Right cardiac atrium (tissue), 5 donors: ENCODE data around the gene APOO. TPM values are rescaled to one million over a fixed set of nuclear protein-coding genes. Genes with fewer than 3 reads are reported as not detected.

Experiments
- ATAC-seq, 2 donors: fragments of 200-7000 bp; cut with Tn5 transposase; one replicate each; pipeline versions ENCODE4 v1.8.0 to v1.9.1; 2020; ENCODE audit warnings: moderate library complexity in 2 of 2, mild to moderate bottlenecking in 1 of 2
- DNase-seq, 3 donors: peaks; one replicate each; pipeline ENCODE4 v3.0.0-alpha.2; 2020
- H3K27ac ChIP-seq: one replicate; pipeline ENCODE4 v1.5.1; 2013; ENCODE audit warnings: mild to moderate bottlenecking, low read length, control low read depth, moderate library complexity
- H3K27me3 ChIP-seq: one replicate; pipeline ENCODE4 v1.6.1; 2013; ENCODE audit not compliant: control insufficient read depth, insufficient read depth
- H3K4me1 ChIP-seq: one replicate; pipeline ENCODE4 v1.6.1; 2013; ENCODE audit warnings: low read length; ENCODE audit not compliant: control insufficient read depth, insufficient read depth
- H3K4me3 ChIP-seq: one replicate; pipeline ENCODE4 v1.5.1; 2013; ENCODE audit warnings: low read length, control low read depth
- H3K9me3 ChIP-seq: one replicate; pipeline ENCODE4 v1.6.1; 2013; ENCODE audit warnings: low read length; ENCODE audit not compliant: control insufficient read depth
- WGBS: extraction: QIAGEN DNeasy Blood & Tissue Kit; methylation state at CpG from one replicate; pipeline ENCODE4 v1.1.7; 2013; 5-methylcytosine and 5-hydroxymethylcytosine counted together
- intact Hi-C, 4 donors: fragments of 100-400 bp; cut with DNase I; formaldehyde crosslinking; loops; one replicate each; pipeline versions ENCODE4 v1.11.0 to v1.14.0; 2022 to 2023
- polyA plus RNA-seq: library from polyadenylated mRNA; stranded (reverse); fragments of 200-250 nt; gene quantifications from one replicate; pipeline ENCODE4 v1.2.3, GENCODE V29; 2013
- total RNA-seq, 4 donors: library from RNA; stranded (reverse); fragmentation: NEBNext Ultra II Directional; extraction: Animal tissue kit (Norgen Biotek cat#: 25700); gene quantifications; one replicate each; pipeline ENCODE4 v1.2.1, GENCODE V29; 2021
- donor health status: healthy with polysubstance abuse.
- donor health status: DM: no; HTN: yes; CAD: no.
- donor health status: DM: no; HTN: no; CAD: no.
- donor health status: DM: no; HTN: yes; CAD: no; lungs with severe emphysema.
- donor health status: DM: yes; HTN: yes; CAD: no.

APOO gene
- total and polyA plus RNA-seq, 5 donors, result 65.7 to 105 (median 85.3) TPM

- Histone ChIP-seq H3K27ac (no peak overlapping the region), H3K4me1 (no peaks in the 10 kb centered on the region), H3K4me3 (no peak overlapping the region), H3K27me3 (no peaks in the 10 kb centered on the region), H3K9me3 (no peaks in the 10 kb centered on the region)
- ATAC-seq (no peak), DNase-seq (no peak)
- intact Hi-C loops, result no loop called here
- WGBS, result 96% methylated on average over 4 of the region's 4 CpGs
Observed at GRCh38 chrX:23841847-23842522, 65.8 kb downstream of the APOO start.

- no peak for DNase-seq
- no peak overlapping the region for H3K27ac ChIP-seq
- no peaks in the 10 kb centered on the region for H3K27me3 ChIP-seq
- H3K4me1 ChIP-seq, result no peaks in the 10 kb centered on the region
- intact Hi-C loops, result no loop called here
- ATAC-seq, result no peak
- no peaks in the 10 kb centered on the region for H3K9me3 ChIP-seq
- H3K4me3 ChIP-seq, result no peak overlapping the region
- 81% methylated on average over 3 of the region's 3 CpGs for WGBS
Observed at GRCh38 chrX:23840674-23841073, 67.1 kb downstream of the APOO start.

- no peak for ATAC-seq
- no peak for DNase-seq
- intact Hi-C loops, result no loop called here
- Histone ChIP-seq H3K27ac (no peak overlapping the region), H3K4me3 (no peak overlapping the region), H3K9me3 (no peaks in the 10 kb centered on the region), H3K4me1 (no peaks in the 10 kb centered on the region), H3K27me3 (no peaks in the 10 kb centered on the region)
- WGBS, result 68% methylated on average over 1 of the region's 1 CpG
Observed at GRCh38 chrX:23838953-23839352, 68.8 kb downstream of the APOO start.

- intact Hi-C loops, result no loop called here
- ATAC-seq (no peak), DNase-seq (no peak)
- no peak overlapping the region for H3K27ac ChIP-seq
- H3K27me3 ChIP-seq, result no peaks in the 10 kb centered on the region
- H3K4me1 ChIP-seq, result no peaks in the 10 kb centered on the region
- no peaks in the 10 kb centered on the region for H3K9me3 ChIP-seq
- 63% methylated on average over 1 of the region's 1 CpG for WGBS
- H3K4me3 ChIP-seq, result no peak overlapping the region
Observed at GRCh38 chrX:23832721-23833120, 75.0 kb downstream of the APOO start.

- Histone ChIP-seq H3K27me3 (no peaks in the 10 kb centered on the region), H3K27ac (no peak overlapping the region), H3K4me1 (no peaks in the 10 kb centered on the region), H3K4me3 (no peak overlapping the region), H3K9me3 (no peaks in the 10 kb centered on the region)
- DNase-seq (no peak), ATAC-seq (no peak)
- intact Hi-C loops, result no loop called here
- 92% methylated on average over 5 of the region's 5 CpGs for WGBS
Observed at GRCh38 chrX:23828881-23829280, 78.9 kb downstream of the APOO start.

GRCh38 chrX:23826653-23827052 lies 81.1 kb downstream of the APOO start:
- ATAC-seq (no peak), DNase-seq (no peak)
- intact Hi-C loops, result no loop called here
- Histone ChIP-seq H3K9me3 (no peaks in the 10 kb centered on the region), H3K27me3 (no peaks in the 10 kb centered on the region), H3K4me1 (no peaks in the 10 kb centered on the region), H3K27ac (no peak overlapping the region), H3K4me3 (no peak overlapping the region)

GRCh38 chrX:23826216-23826615 lies 81.5 kb downstream of the APOO start:
- WGBS, result 79% methylated on average over 3 of the region's 3 CpGs
- DNase-seq, result no peak
- Histone ChIP-seq H3K27ac (no peak overlapping the region), H3K4me3 (no peak overlapping the region), H3K27me3 (no peaks in the 10 kb centered on the region), H3K4me1 (no peaks in the 10 kb centered on the region), H3K9me3 (no peaks in the 10 kb centered on the region)
- ATAC-seq, result no peak
- intact Hi-C loops, result no loop called here

- Histone ChIP-seq H3K27ac (no peak overlapping the region), H3K27me3 (no peaks in the 10 kb centered on the region), H3K9me3 (no peaks in the 10 kb centered on the region), H3K4me3 (no peak overlapping the region), H3K4me1 (no peaks in the 10 kb centered on the region)
- no peak for ATAC-seq
- intact Hi-C loops, result no loop called here
- DNase-seq, result no peak
Observed at GRCh38 chrX:23825675-23826074, 82.1 kb downstream of the APOO start.

- WGBS, result 79% methylated on average over 6 of the region's 6 CpGs
- no peaks in the 10 kb centered on the region for H3K4me1 ChIP-seq
- intact Hi-C loops, result no loop called here
- DNase-seq (no peak), ATAC-seq (no peak)
- no peak overlapping the region for H3K27ac ChIP-seq
- H3K27me3 ChIP-seq, result no peaks in the 10 kb centered on the region
- H3K9me3 ChIP-seq, result no peaks in the 10 kb centered on the region
- H3K4me3 ChIP-seq, result no peak overlapping the region
Observed at GRCh38 chrX:23822841-23823240, 84.9 kb downstream of the APOO start.

GRCh38 chrX:23822397-23822796 lies 85.3 kb downstream of the APOO start:
- Histone ChIP-seq H3K4me3 (no peak overlapping the region), H3K9me3 (no peaks in the 10 kb centered on the region), H3K27ac (no peak overlapping the region), H3K4me1 (no peaks in the 10 kb centered on the region), H3K27me3 (no peaks in the 10 kb centered on the region)
- intact Hi-C loops, result no loop called here
- DNase-seq (no peak), ATAC-seq (no peak)
- 53% methylated on average over 3 of the region's 3 CpGs for WGBS

- no peaks in the 10 kb centered on the region for H3K9me3 ChIP-seq
- H3K27ac ChIP-seq, result no peak overlapping the region
- ATAC-seq (no peak), DNase-seq (no peak)
- no peak overlapping the region for H3K4me3 ChIP-seq
- H3K27me3 ChIP-seq, result no peaks in the 10 kb centered on the region
- intact Hi-C loops, result no loop called here
- no peaks in the 10 kb centered on the region for H3K4me1 ChIP-seq
- 73% methylated on average over 2 of the region's 2 CpGs for WGBS
Observed at GRCh38 chrX:23821847-23822246, 85.9 kb downstream of the APOO start.

- WGBS, result 87% methylated on average over 6 of the region's 6 CpGs
- no peaks in the 10 kb centered on the region for H3K4me1 ChIP-seq
- no peaks in the 10 kb centered on the region for H3K9me3 ChIP-seq
- no peak overlapping the region for H3K4me3 ChIP-seq
- ATAC-seq (no peak), DNase-seq (no peak)
- no peak overlapping the region for H3K27ac ChIP-seq
- intact Hi-C loops, result no loop called here
- no peaks in the 10 kb centered on the region for H3K27me3 ChIP-seq
Observed at GRCh38 chrX:23820235-23820782, 87.4 kb downstream of the APOO start.
